HepG2 (cell line): ENCODE results near the gene NRSN2. TPM values are rescaled to one million over a fixed set of nuclear protein-coding genes. Genes with fewer than 3 reads are reported as not detected.
A peak's percentile ranks its signal among the peaks of the same experiment; 100 is the strongest.

Source experiments
- AKAP8 ChIP-seq: sonication (generic); formaldehyde crosslinking; IDR thresholded peaks from 2 replicates; pipeline ENCODE4 v1.5.1; 2020; ENCODE audit warnings: mild to moderate bottlenecking, missing genetic modification reagents
- ATF7 ChIP-seq, 2 experiments: fragments of 450-650 bp in 1 of 2; sonication (generic) in 1 of 2; formaldehyde crosslinking in 1 of 2; IDR thresholded peaks; 2 replicates each; pipeline versions ENCODE4 v1.4.0 to v1.6.1; 2016 to 2020; ENCODE audit warnings: antibody characterized with exemption in 1 of 2, mild to moderate bottlenecking in 1 of 2, missing genetic modification reagents in 1 of 2
- CSRNP2 ChIP-seq: sonication (generic); formaldehyde crosslinking; conservative IDR thresholded peaks from 2 replicates; pipeline ENCODE4 v1.8.0; 2022; ENCODE audit warnings: low read depth, missing genetic modification reagents
- HIC2 ChIP-seq: sonication (generic); formaldehyde crosslinking; IDR thresholded peaks from 2 replicates; pipeline ENCODE4 v1.9.0; 2022; ENCODE audit warnings: low read depth, missing genetic modification reagents
- HIVEP1 ChIP-seq: sonication (generic); formaldehyde crosslinking; IDR thresholded peaks from 2 replicates; pipeline ENCODE4 v1.4.0; 2020; ENCODE audit warnings: mild to moderate bottlenecking, missing genetic modification reagents
- MTERF4 ChIP-seq: sonication (generic); formaldehyde crosslinking; IDR thresholded peaks from 2 replicates; pipeline ENCODE4 v1.8.0; 2023; ENCODE audit warnings: mild to moderate bottlenecking, missing genetic modification reagents
- PLRG1 ChIP-seq: fragments of 450-650 bp; conservative IDR thresholded peaks from 2 replicates; pipeline ENCODE4 v1.6.1; 2016
- PLSCR1 ChIP-seq: sonication (generic); formaldehyde crosslinking; IDR thresholded peaks from 2 replicates; pipeline ENCODE4 v1.5.0; 2020; ENCODE audit warnings: missing genetic modification reagents, mild to moderate bottlenecking, borderline replicate concordance
- POLR2G ChIP-seq: fragments of 200-400 bp; formaldehyde crosslinking; IDR thresholded peaks from 2 replicates; pipeline ENCODE4 v1.6.1; 2018; ENCODE audit warnings: mild to moderate bottlenecking, low read depth, low read length, moderate library complexity
- TEAD3 ChIP-seq: optimal IDR thresholded peaks from 2 replicates; pipeline ENCODE3; 2016; ENCODE audit warnings: borderline replicate concordance
- TFE3 ChIP-seq: IDR thresholded peaks from 2 replicates; pipeline ENCODE4 v1.6.1; 2016
- ZBED4 ChIP-seq: sonication (generic); formaldehyde crosslinking; IDR thresholded peaks from 2 replicates; pipeline ENCODE4 v1.4.0; 2020; ENCODE audit warnings: missing genetic modification reagents, borderline replicate concordance
- ZNF3 ChIP-seq: IDR thresholded peaks from 2 replicates; pipeline ENCODE4 v1.7.0; 2017; ENCODE audit warnings: inconsistent platforms
- ZNF335 ChIP-seq: sonication (generic); formaldehyde crosslinking; IDR thresholded peaks from 2 replicates; pipeline ENCODE4 v1.4.0; 2020; ENCODE audit warnings: missing genetic modification reagents
- ZNF546 ChIP-seq: sonication (generic); formaldehyde crosslinking; conservative IDR thresholded peaks from 2 replicates; pipeline ENCODE4 v1.8.1; 2023; ENCODE audit warnings: mild to moderate bottlenecking, missing genetic modification reagents
- ZNF557 ChIP-seq: sonication (generic); formaldehyde crosslinking; IDR thresholded peaks from 2 replicates; pipeline ENCODE4 v1.4.0; 2020; ENCODE audit warnings: missing genetic modification reagents
- ZNF619 ChIP-seq: sonication (generic); formaldehyde crosslinking; IDR thresholded peaks from 2 replicates; pipeline ENCODE4 v1.4.0; 2020; ENCODE audit warnings: mild to moderate bottlenecking, missing genetic modification reagents
- ZNF703 ChIP-seq: sonication (generic); formaldehyde crosslinking; IDR thresholded peaks from 2 replicates; pipeline ENCODE4 v1.5.1; 2020; ENCODE audit warnings: missing genetic modification reagents, mild to moderate bottlenecking, moderate library complexity, borderline replicate concordance
- polyA plus RNA-seq, 8 experiments: library from polyadenylated mRNA; depleted of rRNA in 3 of 8; stranded (reverse) in 7 of 8; unstranded in 1 of 8; fragments of >200 nt; fragmentation: Illumina TruSeq in 4 of 8; extraction: Trizol in 4 of 8; gene quantifications; 2 replicates each; pipeline versions ENCODE4 v1.2.1 to v1.2.3, GENCODE V29; 2011 to 2016; ENCODE audit warnings: low read depth in 4 of 8, missing spikeins in 1 of 8, mixed read lengths in 1 of 8; ENCODE audit not compliant: insufficient read depth in 1 of 8
- total RNA-seq, 5 experiments: library from RNA; depleted of rRNA; stranded (reverse); fragments of >200 nt; fragmentation: Illumina TruSeq; extraction: Trizol; gene quantifications; 2 replicates each; pipeline ENCODE4 v1.2.3, GENCODE V29; 2016; ENCODE audit warnings: low read depth in 1 of 5

NRSN2 gene
- total and polyA plus RNA-seq, 2 of the 13 experiments (the other 11 are each of a cell fraction or from before 2014, with no cell fraction given), result 32.3 to 49.4 TPM

- TF ChIP-seq MTERF4 (CRISPR knock-in tag) (0 out of 2 replicates have a peak, but pooled peaks have one; percentile 30), ZNF557 (CRISPR knock-in tag) (peak; percentile 83; the same call in 1 of the 2 replicates), TFE3 (CRISPR knock-in tag) (peak; percentile 94), CSRNP2 (CRISPR knock-in tag) (no peak), HIVEP1 (CRISPR knock-in tag) (peak; percentile 91), ZNF3 (CRISPR knock-in tag) (peak; percentile 68; the same call in 1 of the 2 replicates), PLRG1 (no peak), HIC2 (CRISPR knock-in tag) (peak; percentile 91), ZNF335 (CRISPR knock-in tag) (peak; percentile 95), ZNF703 (CRISPR knock-in tag) (peak; percentile 93), PLSCR1 (CRISPR knock-in tag) (no peak), ATF7 (IDR thresholded peaks at IDR 0.05) (no peak), ATF7 (CRISPR knock-in tag; IDR thresholded peaks at IDR 0.05) (peak; percentile 96), ZNF546 (CRISPR knock-in tag) (peak; percentile 90; the same call in 1 of the 2 replicates), ZNF619 (CRISPR knock-in tag) (peak; percentile 89), TEAD3 (CRISPR knock-in tag) (peak; percentile 95), POLR2G (peak; percentile 92), AKAP8 (CRISPR knock-in tag) (peak; percentile 84; the same call in 1 of the 2 replicates), ZBED4 (CRISPR knock-in tag) (peak; percentile 29; the same call in 1 of the 2 replicates)
Measured at GRCh38 chr20:371755-372542, 25.0 kb downstream of the NRSN2 start (continued).
